Thyroid gland (tissue), 4 donors: Measurements from ENCODE around the gene PRMT7. TPM values are rescaled to one million over a fixed set of nuclear protein-coding genes. Genes with fewer than 3 reads are reported as not detected.

Source experiments
- DNase-seq, 2 donors: peaks; one replicate each; pipeline ENCODE4 v3.0.0-alpha.2; 2019
- H3K27ac ChIP-seq, 3 donors: fragments of 200-600 bp; sonication (generic); 1 replicate in 2 of 3; 2 replicates in 1 of 3; pipeline ENCODE4 v1.5.1; 2016 to 2019; ENCODE audit warnings: mild to moderate bottlenecking in 1 of 3, moderate library complexity in 1 of 3
- H3K27me3 ChIP-seq: fragments of 200-600 bp; sonication (generic); one replicate; pipeline ENCODE4 v1.5.1; 2019
- H3K36me3 ChIP-seq, 2 donors: fragments of 200-600 bp; sonication (generic); one replicate each; pipeline ENCODE4 v1.5.1; 2016 to 2019
- H3K4me1 ChIP-seq, 2 donors: fragments of 200-600 bp; sonication (generic); one replicate each; pipeline ENCODE4 v1.5.1; 2017 to 2019
- H3K4me3 ChIP-seq, 3 donors: fragments of 200-600 bp; sonication (generic); replicated peaks in 1 of 3; 1 replicate in 2 of 3; 2 replicates in 1 of 3; pipeline ENCODE4 v1.5.1; 2016; ENCODE audit warnings: mild to moderate bottlenecking in 1 of 3
- H3K9me3 ChIP-seq: fragments of 200-600 bp; sonication (generic); one replicate; pipeline ENCODE4 v1.5.1; 2017
- POLR2A ChIP-seq, 2 donors: fragments of 450-650 bp; IDR thresholded peaks; one replicate each; pipeline ENCODE4 v1.6.1; 2017; ENCODE audit warnings: antibody characterized with exemption in 2 of 2, mild to moderate bottlenecking in 2 of 2, moderate library complexity in 1 of 2
- WGBS, 2 donors: methylation state at CpG; one replicate each; pipeline ENCODE4 v1.1.5; 2017; 5-methylcytosine and 5-hydroxymethylcytosine counted together
- intact Hi-C: fragments of 100-400 bp; cut with DNase I; formaldehyde crosslinking; loops from one replicate; pipeline ENCODE4 v1.15.1; 2023
- total RNA-seq, 4 donors: library from RNA; depleted of rRNA; stranded (reverse); fragments of >200 nt; gene quantifications; one replicate each; pipeline ENCODE4 v1.2.3, GENCODE V29; 2016
- TF ChIP-seq, protein P1 (sequence below), 6 experiments: fragments of 200-600 bp in 3 of 6; fragments of 450-650 bp in 3 of 6; sonication (generic) in 3 of 6; IDR thresholded peaks; one replicate each; pipeline ENCODE4 v1.5.1; 2016 to 2019; ENCODE audit warnings: antibody characterized with exemption in 6 of 6, mild to moderate bottlenecking in 2 of 6, inconsistent platforms in 1 of 6, moderate library complexity in 1 of 6

PRMT7 gene
- total RNA-seq, 4 donors from 2014 or later = 41.7 to 57.0 (median 46.9) TPM

DNA sequence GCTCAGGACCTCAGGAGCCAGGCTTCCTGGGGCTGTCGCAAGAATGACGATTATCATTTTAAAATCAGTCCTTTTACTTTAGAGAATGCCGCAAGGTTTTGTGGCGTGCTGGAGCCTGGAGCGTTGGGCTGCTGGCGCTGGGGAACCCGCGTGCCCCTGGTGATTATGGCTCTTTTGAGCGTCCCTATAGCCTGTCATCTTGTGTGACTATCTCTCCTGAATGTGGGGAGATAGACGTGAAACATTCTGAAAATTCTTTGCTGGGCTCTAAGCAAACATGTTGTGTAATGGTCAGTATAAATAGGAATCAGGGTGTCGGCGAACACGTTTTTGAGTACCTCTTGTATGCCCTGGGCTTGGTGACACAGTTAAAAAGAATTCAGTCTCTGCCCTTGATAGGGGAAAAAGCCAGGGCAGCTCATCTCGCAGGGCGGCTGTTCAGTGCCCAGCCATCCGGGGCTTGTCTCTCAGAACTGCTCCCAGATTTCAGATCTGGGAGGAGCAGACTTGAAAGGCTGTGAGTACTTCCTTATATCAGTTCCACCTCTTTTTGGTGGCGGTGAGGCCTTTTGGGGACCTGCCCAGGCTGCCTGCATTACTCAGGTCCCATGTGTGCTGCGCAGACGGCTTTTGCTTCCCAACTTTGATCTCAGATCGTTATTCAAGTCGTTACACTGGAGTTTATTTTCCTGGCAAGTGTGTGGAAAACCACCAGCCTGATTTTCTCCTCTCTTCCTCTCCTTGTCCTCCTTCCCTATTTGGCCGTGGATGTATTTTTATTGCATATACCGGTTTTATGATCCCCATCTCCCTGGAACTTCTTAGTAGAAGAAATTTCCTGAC is 45.5 kb upstream of the PRMT7 start:
- DNase-seq = peak; percentile 93 to 94
- Histone ChIP-seq H3K9me3 (no peaks in the 10 kb centered on the region), H3K27me3 (no peaks in the 10 kb centered on the region), H3K4me3 (peak overlapping the region; percentile 60 to 74 (median 69)), H3K4me1 (peaks cover 28 to 58% of the 10 kb centered on the region in 2 donors), H3K27ac (peak overlapping the region; percentile 99 to 100 (median 99)), H3K36me3 (peaks cover 0 to 3% of the 10 kb centered on the region in 2 donors)
- WGBS, 2 donors = 3 to 7% methylated on average over 23 of the region's 23 CpGs
- intact Hi-C loops = no loop called here
- peak; percentile 80 to 83 for TF ChIP-seq POLR2A (IDR thresholded peaks at IDR 0.05)
- TF ChIP-seq, protein P1, sequence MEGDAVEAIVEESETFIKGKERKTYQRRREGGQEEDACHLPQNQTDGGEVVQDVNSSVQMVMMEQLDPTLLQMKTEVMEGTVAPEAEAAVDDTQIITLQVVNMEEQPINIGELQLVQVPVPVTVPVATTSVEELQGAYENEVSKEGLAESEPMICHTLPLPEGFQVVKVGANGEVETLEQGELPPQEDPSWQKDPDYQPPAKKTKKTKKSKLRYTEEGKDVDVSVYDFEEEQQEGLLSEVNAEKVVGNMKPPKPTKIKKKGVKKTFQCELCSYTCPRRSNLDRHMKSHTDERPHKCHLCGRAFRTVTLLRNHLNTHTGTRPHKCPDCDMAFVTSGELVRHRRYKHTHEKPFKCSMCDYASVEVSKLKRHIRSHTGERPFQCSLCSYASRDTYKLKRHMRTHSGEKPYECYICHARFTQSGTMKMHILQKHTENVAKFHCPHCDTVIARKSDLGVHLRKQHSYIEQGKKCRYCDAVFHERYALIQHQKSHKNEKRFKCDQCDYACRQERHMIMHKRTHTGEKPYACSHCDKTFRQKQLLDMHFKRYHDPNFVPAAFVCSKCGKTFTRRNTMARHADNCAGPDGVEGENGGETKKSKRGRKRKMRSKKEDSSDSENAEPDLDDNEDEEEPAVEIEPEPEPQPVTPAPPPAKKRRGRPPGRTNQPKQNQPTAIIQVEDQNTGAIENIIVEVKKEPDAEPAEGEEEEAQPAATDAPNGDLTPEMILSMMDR (IDR thresholded peaks at IDR 0.05) = no peak

DNA sequence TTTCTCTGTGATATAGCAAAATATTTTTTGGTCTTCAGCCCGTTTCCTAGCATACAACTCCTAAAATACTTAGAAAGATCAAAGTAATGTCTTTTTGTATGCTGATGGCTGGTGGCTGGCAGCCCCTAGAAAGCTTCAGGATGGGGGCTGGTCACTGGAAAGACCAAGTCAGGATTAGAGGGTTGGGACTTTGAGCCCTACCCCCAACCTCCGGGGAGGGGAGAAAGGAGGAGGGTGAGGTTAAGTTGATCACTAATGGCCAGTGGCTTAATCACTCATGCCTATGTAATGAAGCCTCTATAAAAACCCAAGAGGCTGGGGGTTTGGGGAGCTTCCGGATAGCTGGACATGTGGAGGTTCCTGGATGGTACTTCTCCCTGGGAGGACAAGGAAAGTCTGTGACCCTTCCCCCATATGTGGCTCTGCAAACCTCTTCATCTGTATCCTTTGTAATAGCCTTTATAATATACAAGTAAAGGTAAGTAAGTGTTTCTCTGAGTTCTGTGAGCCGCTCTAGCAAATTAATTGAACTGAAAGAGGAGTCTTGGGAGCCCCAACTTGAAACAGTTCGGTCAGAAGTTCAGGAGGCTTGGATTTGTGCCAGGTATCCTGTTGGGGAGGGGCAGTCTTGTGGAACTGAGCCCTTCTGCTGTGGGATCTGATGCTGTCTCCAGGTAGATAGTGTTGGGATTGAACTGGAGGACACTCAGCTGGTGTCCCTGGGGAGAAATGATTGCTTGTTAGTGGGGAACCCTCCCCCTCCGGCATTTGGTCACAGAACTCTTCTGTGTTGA is 43.0 kb upstream of the PRMT7 start:
- peak; percentile 69 to 70 for DNase-seq
- H3K9me3 ChIP-seq = no peaks in the 10 kb centered on the region
- H3K27me3 ChIP-seq = no peaks in the 10 kb centered on the region
- 41 to 54% methylated on average over 6 of the region's 6 CpGs for WGBS, 2 donors
- H3K4me3 ChIP-seq = no peak overlapping the region
- peaks cover 53 to 79% of the 10 kb centered on the region in 2 donors for H3K4me1 ChIP-seq
- H3K36me3 ChIP-seq = no peaks in the 10 kb centered on the region
- peak overlapping the region; percentile 40 to 99 (median 47) for H3K27ac ChIP-seq
- intact Hi-C loops = no loop called here
- no peak for TF ChIP-seq POLR2A (IDR thresholded peaks at IDR 0.05)
- TF ChIP-seq, protein P1 (IDR thresholded peaks at IDR 0.05) = no peak

DNA sequence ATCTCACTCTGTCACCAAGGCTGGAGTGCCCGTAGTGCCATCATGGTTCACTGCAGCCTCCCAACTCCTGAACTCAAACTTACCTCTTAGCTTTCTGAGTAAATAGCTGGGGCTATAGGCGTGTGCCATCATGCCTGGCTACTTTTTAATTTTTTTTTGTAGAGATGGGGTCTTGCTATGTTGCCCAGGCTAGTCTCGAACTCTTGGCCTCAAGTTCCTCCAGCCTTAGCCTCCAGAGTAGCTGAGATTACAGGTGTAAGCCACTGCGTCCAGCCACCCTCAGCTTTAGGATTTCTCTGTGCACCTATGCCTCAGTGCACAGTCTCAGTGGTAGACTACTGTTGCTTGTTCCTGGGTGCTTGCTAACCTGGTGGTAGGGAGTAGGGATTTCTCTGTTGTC is 41.0 kb upstream of the PRMT7 start:
- peaks cover 60 to 92% of the 10 kb centered on the region in 2 donors for H3K4me1 ChIP-seq
- no peak for DNase-seq
- H3K4me3 ChIP-seq = no peak overlapping the region
- H3K27ac ChIP-seq = peak overlapping the region in 2 of 3 donors; percentile 91 to 93
- no peaks in the 10 kb centered on the region for H3K9me3 ChIP-seq
- no peaks in the 10 kb centered on the region for H3K27me3 ChIP-seq
- WGBS, 2 donors = 83 to 90% methylated on average over 4 of the region's 4 CpGs
- intact Hi-C loops = no loop called here
- peaks cover 6 to 11% of the 10 kb centered on the region in 2 donors for H3K36me3 ChIP-seq
- TF ChIP-seq, protein P1 (IDR thresholded peaks at IDR 0.05) = no peak
- TF ChIP-seq POLR2A (IDR thresholded peaks at IDR 0.05) = no peak

DNA sequence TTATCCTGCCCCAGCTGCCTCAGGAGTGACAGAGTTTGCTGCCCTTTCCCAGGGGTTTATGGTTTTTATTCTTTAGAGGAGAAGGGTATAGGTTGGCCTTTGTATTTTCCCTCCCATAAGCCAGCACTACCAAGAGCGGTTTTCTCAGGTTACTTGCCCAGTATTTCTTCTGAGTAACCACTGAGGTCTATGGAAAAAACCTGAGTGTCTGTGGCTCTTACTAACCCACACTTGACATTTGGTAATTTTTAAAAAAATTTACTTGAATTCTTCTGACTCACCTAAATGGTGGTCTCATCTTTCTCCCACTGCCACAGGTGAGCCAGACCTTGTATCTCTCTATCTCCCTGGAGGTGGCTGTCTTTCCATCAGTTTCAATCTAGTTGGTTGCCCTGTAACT is 40.5 kb upstream of the PRMT7 start:
- H3K4me3 ChIP-seq = no peak overlapping the region
- TF ChIP-seq POLR2A (IDR thresholded peaks at IDR 0.05) = no peak
- TF ChIP-seq, protein P1 (IDR thresholded peaks at IDR 0.05) = no peak
- H3K27me3 ChIP-seq = no peaks in the 10 kb centered on the region
- 0% methylated on average over 1 of the region's 1 CpG for WGBS, 2 donors
- no peak for DNase-seq
- H3K4me1 ChIP-seq = peaks cover 63 to 97% of the 10 kb centered on the region in 2 donors
- peak overlapping the region; percentile 88 to 93 (median 91) for H3K27ac ChIP-seq
- peaks cover 9 to 17% of the 10 kb centered on the region in 2 donors for H3K36me3 ChIP-seq
- no peaks in the 10 kb centered on the region for H3K9me3 ChIP-seq
- intact Hi-C loops = no loop called here
